Stimulated activated CD8-positive, alpha-beta memory T cell treated with anti-CD3 and anti-CD28 coated beads, Interleukin-15, amount 100 ng/mL, for 1 hour (primary cell): ENCODE data around the gene IL1RAP.

ENCODE experiments used
- DNase-seq: peaks from one replicate; pipeline ENCODE4 v3.0.0-alpha.2; 2020; ENCODE audit warnings: low read depth

The IL1RAP gene

DNA sequence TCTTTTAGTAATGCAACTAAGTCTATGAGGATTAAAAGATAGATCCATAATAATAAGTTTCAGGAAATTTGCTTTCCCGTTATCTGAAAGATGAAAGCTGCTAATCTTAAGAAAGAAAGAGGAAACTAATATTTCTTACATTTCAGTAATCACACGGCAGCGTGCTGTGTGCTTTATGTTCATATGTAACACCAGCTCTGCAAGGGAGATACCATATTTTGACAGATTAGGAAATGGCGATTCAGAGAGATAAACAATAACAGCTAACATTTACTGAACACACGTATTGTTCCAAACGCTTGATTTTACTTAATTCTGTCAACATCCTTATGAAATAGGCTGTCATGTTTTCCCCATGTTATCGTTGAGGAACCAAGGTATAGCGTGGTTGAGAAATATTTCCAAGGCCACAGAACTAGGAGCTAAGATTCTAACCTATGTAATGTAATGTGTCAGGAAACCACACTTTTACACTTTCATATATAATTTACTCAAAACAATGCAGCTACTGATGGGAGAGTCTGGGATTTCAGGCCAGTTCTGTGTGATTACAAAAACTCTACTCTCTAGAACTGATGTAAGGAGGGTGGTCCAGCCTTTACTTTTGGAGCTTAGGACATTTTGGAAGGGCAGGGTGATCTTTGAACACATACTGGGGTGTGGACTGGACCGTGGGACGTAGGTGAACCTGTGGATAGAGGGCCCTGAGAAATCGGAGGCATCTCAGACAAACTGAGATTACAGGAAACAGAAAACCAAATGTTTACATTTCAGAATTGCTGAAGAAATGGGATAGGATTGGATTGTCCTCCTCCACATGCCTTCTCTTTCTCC, 100.6 kb downstream of the IL1RAP start:
- DNase-seq = no peak

DNA sequence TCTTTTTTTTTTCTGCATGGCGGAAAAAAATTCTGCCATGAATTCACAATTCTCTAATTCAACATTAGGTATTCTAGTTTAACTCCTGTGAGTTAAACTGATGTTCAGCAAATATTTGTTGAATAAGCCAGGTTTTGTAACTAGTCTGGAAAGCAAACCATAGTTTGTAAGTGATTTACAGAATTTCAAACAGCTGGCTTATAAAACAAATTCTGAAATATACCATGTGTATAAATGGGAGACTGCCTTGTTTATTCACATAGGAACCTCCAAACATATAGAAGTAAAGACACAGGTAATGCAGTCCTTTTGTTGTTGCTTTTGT, 101.1 kb downstream of the IL1RAP start:
- DNase-seq = no peak

DNA sequence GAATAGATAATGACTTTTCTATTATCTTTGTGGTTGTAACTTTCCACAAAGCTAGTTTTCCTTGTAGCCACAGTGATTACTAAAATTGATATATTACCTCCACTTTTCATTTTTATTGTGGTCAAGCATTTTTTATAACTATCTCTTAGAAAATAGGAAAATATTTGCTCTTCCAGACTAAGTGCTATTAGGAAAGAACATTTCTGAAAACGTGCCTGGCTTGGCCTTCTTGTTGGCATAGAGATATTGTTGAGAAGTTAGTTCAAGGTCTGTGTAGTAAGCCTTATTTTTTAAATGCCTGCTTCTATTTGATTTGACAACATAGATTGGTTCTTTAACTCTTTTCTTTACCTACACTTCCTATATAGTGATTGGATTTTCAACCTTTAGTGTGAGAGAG, 101.7 kb downstream of the IL1RAP start:
- no peak for DNase-seq

DNA sequence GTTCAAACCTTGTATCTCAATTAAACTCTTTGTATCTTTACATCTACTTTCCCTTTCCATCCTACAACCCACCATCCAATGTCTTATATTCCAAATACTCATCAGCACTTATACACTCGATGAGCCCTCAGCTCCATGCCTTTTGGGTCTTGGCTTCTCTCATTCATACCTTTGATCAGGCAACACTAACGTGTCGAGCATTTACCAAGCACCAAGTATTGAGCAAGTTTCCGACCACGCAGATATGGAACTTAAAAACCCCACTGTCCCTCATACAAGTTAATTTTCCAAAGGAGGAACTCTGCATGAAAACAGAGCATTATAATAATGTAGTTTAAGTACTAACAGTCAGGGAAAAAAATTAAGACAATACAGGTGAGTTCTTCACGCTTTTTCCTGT, 102.8 kb downstream of the IL1RAP start:
- no peak for DNase-seq

DNA sequence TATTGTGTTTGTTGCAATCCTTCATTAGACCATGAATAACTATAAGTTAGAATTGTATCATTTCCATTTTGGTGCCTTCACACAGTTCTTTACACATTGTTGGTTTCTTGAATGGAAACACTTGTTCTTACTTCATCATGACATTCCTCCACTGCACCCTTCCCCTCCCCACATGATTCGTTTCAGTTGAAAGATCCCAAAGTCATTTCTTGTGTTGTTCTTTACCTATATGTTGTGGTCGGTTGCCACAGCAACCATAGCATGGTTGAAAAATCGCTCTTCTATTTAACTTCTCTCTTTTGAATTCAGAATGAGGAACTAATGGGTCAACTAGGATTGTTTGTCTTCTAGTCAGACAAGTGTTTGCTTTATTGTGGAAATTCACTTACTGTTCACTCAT, 103.3 kb downstream of the IL1RAP start:
- DNase-seq = no peak

DNA sequence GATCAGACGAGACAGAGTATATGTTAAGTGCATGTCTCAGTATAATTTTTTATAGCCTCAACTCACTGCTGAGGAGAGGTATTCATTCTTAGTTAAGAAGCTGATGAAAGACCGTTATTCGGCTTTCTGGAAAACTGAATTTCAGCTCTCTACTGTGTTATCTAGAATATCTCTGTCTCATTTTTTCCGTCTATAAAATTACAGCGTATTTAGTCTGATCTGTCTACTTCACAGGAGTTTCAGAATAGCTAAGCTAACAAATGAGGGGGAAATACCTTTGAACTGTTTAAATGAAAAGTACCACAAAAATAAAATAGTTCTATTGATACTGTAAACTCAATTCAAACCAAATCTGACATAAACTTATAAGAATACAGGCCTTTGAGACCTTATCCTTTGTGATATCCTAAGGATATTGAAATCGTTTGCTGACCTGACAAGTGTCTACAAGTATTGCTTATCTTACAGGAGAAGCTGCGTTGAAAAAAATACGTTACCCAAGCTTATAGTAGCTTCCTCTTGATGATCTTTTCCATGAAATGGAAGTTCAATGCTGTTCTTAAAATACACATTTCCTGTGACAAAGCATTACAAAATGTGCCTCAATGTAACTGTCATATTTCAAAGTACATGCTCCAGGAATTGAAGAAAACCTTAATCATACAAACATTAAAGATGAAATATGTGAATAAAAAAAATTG, 104.6 kb downstream of the IL1RAP start:
- no peak for DNase-seq

DNA sequence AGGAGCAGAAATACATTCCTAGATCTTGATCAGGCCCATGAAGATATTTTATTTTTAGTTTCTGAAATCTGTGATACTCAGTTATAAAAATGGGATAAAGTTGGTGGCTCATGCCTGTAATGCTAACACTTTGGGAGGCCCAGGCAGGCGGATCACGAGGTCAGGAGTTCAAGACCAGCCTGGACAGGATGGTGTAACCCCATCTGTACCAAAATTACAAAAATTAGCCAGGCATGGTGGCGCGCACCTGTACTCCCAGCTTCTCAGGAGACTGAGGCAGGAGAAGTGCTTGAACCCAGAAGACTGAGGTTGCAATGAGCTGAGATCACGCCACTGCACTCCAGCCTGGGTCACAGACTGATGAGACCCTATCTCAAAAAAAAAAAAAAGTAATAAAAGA, 105.5 kb downstream of the IL1RAP start:
- no peak for DNase-seq

DNA sequence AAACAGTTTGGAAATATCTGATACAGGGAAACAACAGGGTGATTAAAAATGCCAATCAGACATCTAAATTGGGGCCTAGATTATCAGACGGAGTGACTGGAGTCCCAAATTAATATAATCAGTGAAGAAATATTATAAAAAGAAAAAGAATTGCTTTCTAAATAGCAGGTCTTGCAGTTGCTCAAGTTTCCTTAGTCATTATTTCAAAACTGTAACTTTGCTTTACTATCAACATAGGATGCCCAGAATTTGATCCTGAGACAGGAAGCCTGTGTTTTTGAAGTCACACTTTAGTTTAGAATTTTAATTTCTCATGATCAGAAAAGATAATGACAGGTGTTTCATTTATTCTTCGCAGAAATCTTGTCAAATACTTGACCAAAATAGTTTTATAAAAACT, 105.9 kb downstream of the IL1RAP start:
- no peak for DNase-seq

DNA sequence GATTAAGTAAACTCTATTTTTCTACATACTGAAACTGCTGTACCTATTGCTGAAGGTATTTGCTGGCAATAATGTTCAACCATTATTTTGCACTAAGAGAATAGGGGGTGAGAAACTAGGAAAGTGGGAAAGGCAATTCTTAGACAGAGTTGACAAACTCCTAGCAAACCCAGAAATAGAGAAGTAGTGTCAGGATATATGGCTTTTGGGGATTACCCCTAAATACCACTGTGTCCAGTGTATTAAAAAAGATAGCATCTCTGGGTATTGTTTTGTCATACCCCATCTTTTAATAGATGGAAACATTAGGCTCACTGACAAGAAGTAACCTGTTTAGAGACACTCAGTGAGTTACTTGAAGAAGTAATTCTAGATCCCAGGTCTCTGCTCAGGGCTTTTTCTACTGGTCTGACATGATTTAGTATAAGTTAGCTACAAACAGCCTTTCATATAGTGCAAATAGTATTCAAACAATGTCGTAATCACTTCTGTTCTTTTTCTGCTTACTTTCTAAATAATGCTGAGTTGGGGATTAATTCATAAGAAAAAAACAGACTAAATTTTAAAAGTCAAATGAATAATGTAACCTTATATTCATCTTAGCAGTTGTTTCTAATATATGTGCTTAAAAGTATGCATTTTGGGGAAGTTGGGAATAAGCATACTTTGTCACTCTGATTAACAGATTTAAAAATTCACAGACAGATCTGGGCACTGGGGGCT, 107.2 kb downstream of the IL1RAP start:
- DNase-seq = no peak

DNA sequence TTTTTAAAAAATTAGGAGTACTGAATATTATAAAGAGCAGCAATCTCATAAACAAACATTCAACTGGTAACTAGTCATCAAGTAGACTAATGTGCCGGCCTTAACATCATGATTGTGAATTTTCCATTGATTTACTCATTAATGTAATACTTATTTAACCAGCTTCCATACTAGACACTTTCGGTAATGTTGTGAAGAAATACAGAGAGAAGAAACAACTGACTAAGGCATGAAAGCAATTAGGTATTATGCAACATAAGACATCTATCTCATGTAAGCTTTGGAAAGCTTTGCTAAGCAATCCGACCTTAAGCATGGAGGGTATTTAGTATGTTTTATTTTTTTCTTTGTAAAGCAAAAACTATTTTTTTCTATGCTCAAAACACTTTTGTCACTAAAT, 108.0 kb downstream of the IL1RAP start:
- DNase-seq = no peak

DNA sequence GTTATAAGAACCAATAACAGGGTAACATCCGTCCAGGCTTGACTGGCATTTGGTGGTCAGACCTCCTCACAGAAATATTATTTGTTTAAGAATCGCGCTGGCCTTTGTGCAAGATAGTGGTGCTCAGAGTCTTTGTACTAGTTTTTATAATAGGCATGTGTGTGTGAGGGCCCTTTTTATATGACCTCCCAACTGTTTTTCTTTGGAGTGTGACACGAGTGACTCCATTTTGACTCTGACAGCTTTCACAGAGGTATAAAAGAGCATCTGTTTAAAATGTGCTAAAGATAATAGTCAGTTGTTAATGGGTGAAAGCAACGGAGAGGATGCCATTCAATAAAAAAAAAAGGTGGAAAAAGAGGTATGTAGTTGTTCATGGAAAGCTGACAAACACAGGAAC, 110.4 kb downstream of the IL1RAP start:
- DNase-seq = no peak

DNA sequence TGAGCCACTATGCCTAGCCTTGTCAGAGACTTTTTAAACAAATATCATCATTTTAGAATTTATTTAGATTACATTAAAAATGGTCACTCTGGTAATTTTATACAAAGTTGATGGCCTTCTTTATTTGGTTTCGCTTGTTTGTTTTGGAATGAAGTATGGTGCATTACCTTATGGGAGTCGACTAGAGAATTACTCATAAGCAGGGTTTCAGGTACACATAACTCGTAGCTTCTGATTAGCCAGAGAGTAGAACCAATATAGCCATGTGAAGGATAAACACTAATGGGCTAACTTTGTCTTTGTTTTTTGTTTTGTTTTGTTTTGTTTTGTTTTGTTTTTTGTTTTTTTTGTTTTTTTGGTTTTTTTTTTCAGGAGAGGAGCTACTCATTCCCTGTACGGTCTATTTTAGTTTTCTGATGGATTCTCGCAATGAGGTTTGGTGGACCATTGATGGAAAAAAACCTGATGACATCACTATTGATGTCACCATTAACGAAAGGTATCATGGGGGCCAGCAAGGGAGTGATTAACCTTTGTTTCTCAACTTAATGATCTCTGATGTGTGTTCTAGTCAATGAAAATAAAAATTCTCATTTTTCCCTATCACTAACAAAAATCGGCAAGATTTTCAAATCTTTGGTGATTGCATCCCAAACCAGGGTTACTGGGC, 113.2 kb downstream of the IL1RAP start:
- DNase-seq = no peak

DNA sequence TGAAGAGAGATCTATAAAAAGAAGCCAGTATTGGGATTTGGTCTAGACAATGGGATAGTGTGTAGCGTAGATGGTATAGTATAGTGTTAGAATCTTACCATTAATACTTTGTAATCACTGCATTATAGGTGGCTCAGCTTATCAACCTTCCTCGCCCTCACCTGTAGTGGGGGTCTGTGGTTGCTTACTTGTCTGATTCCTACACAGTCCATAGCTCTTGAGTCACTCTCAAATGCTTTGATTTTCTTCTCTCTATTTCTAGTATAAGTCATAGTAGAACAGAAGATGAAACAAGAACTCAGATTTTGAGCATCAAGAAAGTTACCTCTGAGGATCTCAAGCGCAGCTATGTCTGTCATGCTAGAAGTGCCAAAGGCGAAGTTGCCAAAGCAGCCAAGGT, 115.2 kb downstream of the IL1RAP start:
- DNase-seq = no peak

DNA sequence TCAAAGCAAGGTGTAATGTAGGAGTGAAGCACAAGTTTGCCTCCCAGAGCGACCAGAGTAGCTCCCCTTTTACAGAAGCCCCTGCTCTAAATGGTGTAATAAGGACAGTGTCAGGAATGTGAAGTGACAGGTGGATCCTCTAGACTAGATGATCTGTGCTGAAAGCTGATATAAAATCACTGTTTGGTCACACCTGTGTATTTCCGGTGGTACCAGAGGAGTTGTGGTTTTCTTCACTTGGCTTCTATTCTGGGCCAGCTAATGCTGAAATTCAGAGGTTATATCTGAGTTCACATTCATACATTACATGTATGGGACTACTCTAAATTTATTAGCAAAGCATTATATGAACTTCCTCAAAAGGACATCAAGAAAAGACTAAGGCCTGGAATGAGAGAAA, 117.4 kb downstream of the IL1RAP start:
- no peak for DNase-seq

DNA sequence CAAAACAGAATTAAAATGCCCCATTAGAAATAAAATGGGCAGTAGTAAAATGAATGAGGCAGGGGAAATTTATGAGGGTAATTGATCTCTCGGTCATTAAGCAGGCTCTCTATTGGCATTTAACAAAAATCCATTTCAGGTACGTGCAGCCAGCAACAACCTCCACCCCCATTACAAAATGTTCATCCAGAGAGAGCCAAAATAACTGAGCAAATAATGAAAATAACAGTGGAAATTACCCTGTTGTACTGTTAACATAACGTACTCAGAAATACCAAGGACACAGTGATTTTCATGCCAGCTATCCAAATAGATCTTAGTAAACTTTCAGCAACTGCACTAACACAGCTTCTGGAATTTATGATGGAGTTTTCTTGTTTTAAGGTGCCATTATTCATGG, 127.7 kb downstream of the IL1RAP start:
- no peak for DNase-seq

DNA sequence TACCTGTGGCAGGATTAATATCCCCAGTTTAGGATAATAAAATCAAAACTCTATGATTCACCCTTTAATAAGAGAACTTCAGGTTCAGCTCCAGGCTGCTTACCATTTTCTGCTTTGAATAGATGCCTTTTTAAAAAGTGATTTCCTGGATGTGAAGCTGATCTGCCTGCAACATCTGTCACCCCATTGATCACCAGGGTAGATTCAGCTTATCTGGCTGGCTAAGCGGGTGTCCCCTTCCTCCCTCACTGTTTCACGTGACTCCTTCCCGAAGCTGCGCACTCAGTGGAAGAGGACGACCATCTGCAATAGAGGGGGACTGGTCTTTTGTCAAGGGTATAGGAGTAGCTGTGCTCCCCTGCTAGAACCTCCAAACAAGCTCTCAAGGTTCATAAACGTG, 128.1 kb downstream of the IL1RAP start:
- DNase-seq = no peak

DNA sequence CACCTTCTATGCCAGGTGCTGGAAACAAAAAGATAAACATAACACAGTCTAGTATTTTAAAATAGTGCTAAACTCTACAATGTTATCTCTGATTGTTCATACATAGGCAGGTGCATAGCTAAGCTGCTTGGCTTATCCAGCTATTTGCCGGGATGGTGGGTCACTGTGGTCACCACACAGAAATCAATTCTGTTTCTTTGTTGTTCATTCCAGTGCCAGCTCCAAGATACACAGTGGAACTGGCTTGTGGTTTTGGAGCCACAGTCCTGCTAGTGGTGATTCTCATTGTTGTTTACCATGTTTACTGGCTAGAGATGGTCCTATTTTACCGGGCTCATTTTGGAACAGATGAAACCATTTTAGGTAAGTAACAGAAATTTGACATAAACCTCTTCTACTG, 130.2 kb downstream of the IL1RAP start:
- no peak for DNase-seq

DNA sequence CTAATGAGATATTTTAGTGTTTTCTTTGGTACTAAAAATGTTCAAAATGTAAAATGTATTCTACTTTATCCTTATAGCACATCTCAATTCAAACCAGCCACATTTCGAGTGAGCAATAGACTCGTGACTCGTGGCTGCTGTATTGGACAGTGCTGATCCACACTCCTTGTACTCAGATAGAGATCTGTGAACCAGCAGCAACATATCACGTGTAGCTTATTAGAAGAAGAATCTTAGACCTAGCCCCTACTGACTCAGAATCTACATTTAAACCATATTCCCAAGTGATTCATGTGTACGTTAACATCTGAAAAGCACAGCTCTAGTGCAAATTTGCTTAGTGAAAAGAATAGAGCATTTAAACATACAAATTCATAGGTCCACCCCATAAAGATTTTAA, 130.9 kb downstream of the IL1RAP start:
- no peak for DNase-seq

DNA sequence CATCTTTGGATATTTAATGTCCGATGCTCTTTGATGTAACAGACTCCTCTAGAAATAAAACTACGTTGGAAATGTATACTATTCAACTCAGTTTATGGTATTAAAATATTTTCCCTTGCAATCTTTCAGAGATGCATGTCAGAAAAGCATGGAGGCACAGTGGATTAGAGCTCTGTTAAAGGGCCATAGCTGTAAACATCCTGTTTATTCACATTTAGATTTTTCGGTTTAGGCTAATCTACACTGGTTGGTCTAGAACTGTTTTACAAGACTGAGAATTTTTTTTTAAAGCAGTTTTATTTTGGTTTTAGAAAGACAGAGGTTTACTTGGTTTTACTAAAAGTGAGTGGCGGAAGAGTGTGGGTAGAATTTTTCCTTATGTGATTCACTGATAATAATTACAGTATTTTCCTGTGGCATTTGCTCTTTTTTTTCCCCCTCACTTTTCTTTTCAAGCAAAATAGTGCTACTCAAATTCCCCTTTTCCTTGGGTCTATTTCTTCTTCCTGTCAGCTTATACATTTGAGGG, 132.1 kb downstream of the IL1RAP start:
- DNase-seq = no peak

DNA sequence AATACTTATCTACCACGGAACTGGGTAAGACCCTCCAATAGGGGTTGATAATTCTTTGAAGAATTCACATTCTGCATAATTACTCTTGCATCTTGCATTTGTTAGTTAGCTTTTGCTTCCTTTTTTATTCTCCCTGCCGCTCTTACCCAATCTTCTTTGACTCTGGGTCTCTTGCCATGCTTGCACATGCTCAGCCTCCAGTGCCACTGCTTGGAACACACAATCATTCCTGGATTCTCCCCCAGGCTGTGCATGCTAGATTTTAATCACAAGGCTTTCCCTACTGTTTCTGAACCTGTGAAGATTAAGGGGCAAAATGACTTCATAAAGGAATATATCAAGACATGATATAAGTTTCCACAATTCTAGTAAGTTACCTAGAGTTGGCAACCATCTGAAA, 133.1 kb downstream of the IL1RAP start:
- DNase-seq = no peak

DNA sequence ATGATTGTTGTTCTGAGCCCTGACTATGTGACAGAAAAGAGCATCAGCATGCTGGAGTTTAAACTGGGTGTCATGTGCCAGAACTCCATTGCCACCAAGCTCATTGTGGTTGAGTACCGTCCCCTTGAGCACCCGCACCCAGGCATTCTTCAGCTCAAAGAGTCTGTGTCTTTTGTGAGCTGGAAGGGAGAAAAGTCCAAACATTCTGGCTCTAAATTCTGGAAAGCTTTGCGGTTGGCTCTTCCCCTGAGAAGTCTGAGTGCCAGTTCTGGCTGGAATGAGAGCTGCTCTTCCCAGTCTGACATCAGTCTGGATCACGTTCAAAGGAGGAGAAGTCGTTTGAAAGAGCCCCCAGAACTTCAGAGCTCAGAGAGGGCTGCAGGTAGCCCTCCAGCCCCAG, 142.0 kb downstream of the IL1RAP start:
- DNase-seq = no peak

DNA sequence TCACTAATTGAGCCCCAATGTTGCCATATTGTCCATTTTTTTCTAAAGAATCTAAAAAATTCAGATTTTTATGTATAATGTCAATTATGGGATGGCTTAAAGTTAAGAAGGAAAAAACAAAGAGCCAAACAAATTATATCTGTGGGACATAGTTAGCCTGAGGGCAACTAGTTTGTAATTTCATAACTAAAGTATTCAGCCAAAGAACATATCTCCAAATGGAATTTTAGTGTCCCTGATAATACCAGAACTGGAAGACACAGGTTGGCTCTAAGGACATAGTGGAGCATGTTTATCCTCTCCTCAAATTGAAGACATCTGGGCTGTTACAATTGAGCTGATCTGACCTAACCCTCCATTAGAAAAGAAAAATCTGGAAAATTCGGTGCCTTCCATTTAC, 144.2 kb downstream of the IL1RAP start:
- DNase-seq = no peak

DNA sequence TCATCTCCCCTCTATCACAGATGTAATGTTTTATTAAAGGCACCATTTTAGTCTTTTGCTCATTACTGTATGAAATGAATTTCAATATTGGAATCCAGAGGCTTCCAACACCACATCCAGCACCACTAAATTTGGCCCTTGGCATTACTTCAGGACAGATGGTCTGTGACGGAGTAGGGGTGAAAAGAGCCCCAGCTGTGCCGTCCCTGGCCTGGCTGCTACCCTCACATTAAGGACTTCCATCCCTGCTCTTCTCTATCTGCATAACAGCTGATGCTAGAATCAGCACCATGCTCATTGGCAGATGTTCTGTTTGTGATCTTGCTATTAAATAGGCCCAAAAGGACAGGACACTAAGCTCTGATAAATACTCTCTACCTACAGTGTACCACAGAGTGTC, 152.9 kb downstream of the IL1RAP start:
- DNase-seq = no peak
